ENCODE results near the gene DDC.

Gene DDC

DNA sequence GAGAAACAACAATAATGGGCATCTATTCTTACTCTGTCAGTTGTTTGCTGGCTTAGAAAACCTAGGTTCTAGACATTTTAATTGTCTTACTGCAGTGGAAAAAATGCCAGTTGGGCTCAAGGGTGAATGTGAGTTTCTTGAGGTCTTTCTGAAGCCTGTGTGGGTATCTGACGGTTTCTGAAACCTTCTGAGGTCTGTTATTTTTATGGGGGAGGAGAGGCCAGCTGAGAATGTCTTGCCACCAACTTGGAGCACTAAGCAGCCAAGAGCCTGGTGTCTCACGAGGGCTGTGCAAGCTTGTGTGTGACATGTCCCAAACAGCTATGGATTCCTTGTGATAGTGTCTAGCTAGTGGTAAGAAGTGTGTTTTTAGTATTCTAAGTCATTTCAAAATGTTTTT lies 24.2 kb upstream of the DDC start:
- Histone ChIP-seq H3K79me2 (ENCODE audit: insufficient read depth, low read length) (no peaks in the 10 kb centered on the region), H4K20me1 (ENCODE audit: low read depth, low read length) (no peaks in the 10 kb centered on the region)

DNA sequence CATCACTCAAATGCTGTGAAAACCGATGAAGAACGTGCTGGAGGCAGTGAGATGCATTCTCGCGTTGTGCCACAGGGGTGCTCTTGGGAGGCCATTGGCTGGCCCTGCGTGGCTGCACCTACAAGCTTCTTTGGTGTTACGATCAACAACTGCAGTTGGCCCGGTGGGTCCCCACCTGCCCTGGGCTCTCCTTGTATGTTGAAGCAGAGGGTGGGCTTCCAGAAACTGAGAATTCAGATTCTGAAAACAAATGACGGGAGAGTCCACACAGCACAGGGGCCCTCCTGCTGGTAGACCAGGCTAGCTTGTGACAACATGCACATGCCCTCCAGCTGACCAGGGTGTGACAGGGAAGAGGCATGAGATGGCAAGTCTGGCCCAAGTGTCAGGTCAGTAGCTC lies 23.7 kb upstream of the DDC start:
- H3K4me2 ChIP-seq (ENCODE audit: low read depth, low read length, poor library complexity, severe bottlenecking): no peak overlapping the region
- H3K4me3 ChIP-seq (ENCODE audit: insufficient read depth, low read length, poor library complexity, severe bottlenecking): no peak overlapping the region
- TF ChIP-seq, protein P1, sequence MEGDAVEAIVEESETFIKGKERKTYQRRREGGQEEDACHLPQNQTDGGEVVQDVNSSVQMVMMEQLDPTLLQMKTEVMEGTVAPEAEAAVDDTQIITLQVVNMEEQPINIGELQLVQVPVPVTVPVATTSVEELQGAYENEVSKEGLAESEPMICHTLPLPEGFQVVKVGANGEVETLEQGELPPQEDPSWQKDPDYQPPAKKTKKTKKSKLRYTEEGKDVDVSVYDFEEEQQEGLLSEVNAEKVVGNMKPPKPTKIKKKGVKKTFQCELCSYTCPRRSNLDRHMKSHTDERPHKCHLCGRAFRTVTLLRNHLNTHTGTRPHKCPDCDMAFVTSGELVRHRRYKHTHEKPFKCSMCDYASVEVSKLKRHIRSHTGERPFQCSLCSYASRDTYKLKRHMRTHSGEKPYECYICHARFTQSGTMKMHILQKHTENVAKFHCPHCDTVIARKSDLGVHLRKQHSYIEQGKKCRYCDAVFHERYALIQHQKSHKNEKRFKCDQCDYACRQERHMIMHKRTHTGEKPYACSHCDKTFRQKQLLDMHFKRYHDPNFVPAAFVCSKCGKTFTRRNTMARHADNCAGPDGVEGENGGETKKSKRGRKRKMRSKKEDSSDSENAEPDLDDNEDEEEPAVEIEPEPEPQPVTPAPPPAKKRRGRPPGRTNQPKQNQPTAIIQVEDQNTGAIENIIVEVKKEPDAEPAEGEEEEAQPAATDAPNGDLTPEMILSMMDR (IDR thresholded peaks at IDR 0.05; ENCODE audit: insufficient read depth, low read length, poor library complexity, severe bottlenecking): peak; percentile 22
- no peak for TF ChIP-seq EZH2phosphoT487 (conservative IDR thresholded peaks at IDR 0.05; ENCODE audit: low read length)

More for the DNA sequence above, 24.2 kb upstream of the DDC start:
- no peaks in the 10 kb centered on the region for H3K9me2 ChIP-seq (replicated peaks; ENCODE audit: insufficient read depth, low read length)
- H3K4me2 ChIP-seq (ENCODE audit: low read depth, low read length, poor library complexity, severe bottlenecking): no peak overlapping the region
- H3K4me3 ChIP-seq (ENCODE audit: insufficient read depth, low read length, poor library complexity, severe bottlenecking): no peak overlapping the region
- no peaks in the 10 kb centered on the region for H3F3A ChIP-seq (ENCODE audit: insufficient read depth)
- no peaks in the 10 kb centered on the region for H3K36me3 ChIP-seq (ENCODE audit: low read length)
- TF ChIP-seq EZH2phosphoT487 (conservative IDR thresholded peaks at IDR 0.05; ENCODE audit: low read length): no peak
- TF ChIP-seq, protein P1 (IDR thresholded peaks at IDR 0.05; ENCODE audit: insufficient read depth, low read length, poor library complexity, severe bottlenecking): no peak
- no peaks in the 10 kb centered on the region for H3K9me3 ChIP-seq (ENCODE audit: insufficient read depth, low read length)
- no peak overlapping the region for H3K27ac ChIP-seq (ENCODE audit: low read depth, low read length)
- H3K27me3 ChIP-seq (ENCODE audit: low read length): no peaks in the 10 kb centered on the region; the same call in 1 of the 2 replicates
- no peak overlapping the region for H3K9ac ChIP-seq (ENCODE audit: low read length)
- no peak overlapping the region for H2AFZ ChIP-seq (ENCODE audit: low read depth, low read length, severe bottlenecking)

DNA sequence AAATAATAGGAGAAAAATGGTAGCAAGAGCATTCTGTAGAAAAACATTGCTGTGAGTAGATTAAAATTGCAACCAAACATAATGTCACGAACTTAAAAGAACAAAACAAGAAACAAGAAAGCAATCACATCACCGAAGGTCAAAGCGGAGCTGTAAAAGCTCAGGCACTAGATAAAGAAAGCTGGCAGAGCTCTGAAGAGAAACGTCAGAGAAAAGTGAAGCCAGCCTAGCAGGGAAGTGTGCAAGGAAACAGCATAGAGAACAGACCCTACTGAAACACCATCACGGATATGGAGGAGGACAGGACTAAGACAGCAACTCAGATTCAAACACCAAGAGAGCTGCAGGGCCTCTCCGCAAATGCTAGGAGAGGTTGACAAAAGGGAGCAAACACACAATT lies 22.5 kb upstream of the DDC start:
- no peaks in the 10 kb centered on the region for H3K79me2 ChIP-seq (ENCODE audit: insufficient read depth, low read length)
- no peak overlapping the region for H2AFZ ChIP-seq (ENCODE audit: low read depth, low read length, severe bottlenecking)
- TF ChIP-seq EZH2phosphoT487 (conservative IDR thresholded peaks at IDR 0.05; ENCODE audit: low read length): no peak
- TF ChIP-seq, protein P1 (IDR thresholded peaks at IDR 0.05; ENCODE audit: insufficient read depth, low read length, poor library complexity, severe bottlenecking): no peak
- H3K27ac ChIP-seq (ENCODE audit: low read depth, low read length): no peak overlapping the region
- no peaks in the 10 kb centered on the region for H3K9me2 ChIP-seq (replicated peaks; ENCODE audit: insufficient read depth, low read length)
- H3K9ac ChIP-seq (ENCODE audit: low read length): no peak overlapping the region
- no peak overlapping the region for H3K4me2 ChIP-seq (ENCODE audit: low read depth, low read length, poor library complexity, severe bottlenecking)
- H3K36me3 ChIP-seq (ENCODE audit: low read length): no peaks in the 10 kb centered on the region
- H4K20me1 ChIP-seq (ENCODE audit: low read depth, low read length): no peaks in the 10 kb centered on the region
- no peaks in the 10 kb centered on the region for H3K27me3 ChIP-seq (ENCODE audit: low read length)
- no peaks in the 10 kb centered on the region for H3F3A ChIP-seq (ENCODE audit: insufficient read depth)
- H3K4me3 ChIP-seq (ENCODE audit: insufficient read depth, low read length, poor library complexity, severe bottlenecking): no peak overlapping the region
- H3K9me3 ChIP-seq (ENCODE audit: insufficient read depth, low read length): no peaks in the 10 kb centered on the region

More for the DNA sequence above, 23.7 kb upstream of the DDC start:
- no peaks in the 10 kb centered on the region for H3K79me2 ChIP-seq (ENCODE audit: insufficient read depth, low read length)
- no peaks in the 10 kb centered on the region for H4K20me1 ChIP-seq (ENCODE audit: low read depth, low read length)
- H2AFZ ChIP-seq (ENCODE audit: low read depth, low read length, severe bottlenecking): no peak overlapping the region
- no peaks in the 10 kb centered on the region for H3F3A ChIP-seq (ENCODE audit: insufficient read depth)
- H3K9me3 ChIP-seq (ENCODE audit: insufficient read depth, low read length): no peaks in the 10 kb centered on the region
- no peak overlapping the region for H3K27ac ChIP-seq (ENCODE audit: low read depth, low read length)
- H3K9ac ChIP-seq (ENCODE audit: low read length): no peak overlapping the region
- no peaks in the 10 kb centered on the region for H3K36me3 ChIP-seq (ENCODE audit: low read length)
- H3K27me3 ChIP-seq (ENCODE audit: low read length): no peaks in the 10 kb centered on the region
- no peaks in the 10 kb centered on the region for H3K9me2 ChIP-seq (replicated peaks; ENCODE audit: insufficient read depth, low read length)
